ENCODE data around the gene PRAME. TPM values are rescaled to one million over a fixed set of nuclear protein-coding genes. Genes with fewer than 3 reads are reported as not detected.
"Not testable (repeated sequence)": the region's sequence is repeated elsewhere in the genome, so short reads cannot be mapped to it uniquely, and the experiment has no call there.

The PRAME gene
- 0.21 and 0.52 TPM in 2 replicates for total RNA-seq
- long read RNA-seq, partial matches to known transcripts = 1 of 1 reads
- long read RNA-seq, other reads (novel, unspliced or antisense) = 0 of 1 reads

DNA sequence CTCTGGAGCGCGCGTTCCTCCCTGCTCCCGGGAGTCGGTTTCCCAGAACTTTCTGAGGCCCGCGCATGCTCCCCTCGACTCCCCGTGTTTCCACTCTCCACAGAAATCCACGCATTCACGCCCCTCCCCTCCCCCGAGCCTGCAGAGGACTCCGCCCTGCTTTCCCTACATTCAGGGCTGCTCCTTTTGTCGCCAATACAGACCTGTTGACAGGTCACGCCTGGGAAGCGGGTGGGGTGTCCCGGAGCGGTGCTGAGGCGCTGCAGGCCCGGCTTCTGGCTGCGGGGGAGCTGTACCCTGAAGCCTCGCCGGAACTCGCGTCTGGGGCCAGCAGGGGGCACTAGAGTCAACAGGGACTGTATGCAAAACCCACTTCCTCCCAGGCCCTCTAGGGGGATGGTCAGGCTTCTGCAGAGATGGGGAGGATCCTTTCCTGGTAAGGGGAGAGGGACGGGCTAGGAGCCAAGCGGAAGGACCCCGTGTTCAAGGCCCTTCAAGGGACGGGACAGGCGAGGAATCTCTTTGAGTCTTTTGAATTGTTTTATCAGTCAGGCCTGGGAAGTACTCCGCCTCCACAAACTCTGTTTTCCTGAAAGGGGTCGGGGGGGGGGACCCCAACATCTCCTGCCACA, at the start of gene PRAME:
Gene PRAME (minus strand): TSS at position 294 of the 632 bp plus-strand sequence. CDS start 2,433 bp downstream, outside the sequence.
- TF ChIP-seq, protein P1, sequence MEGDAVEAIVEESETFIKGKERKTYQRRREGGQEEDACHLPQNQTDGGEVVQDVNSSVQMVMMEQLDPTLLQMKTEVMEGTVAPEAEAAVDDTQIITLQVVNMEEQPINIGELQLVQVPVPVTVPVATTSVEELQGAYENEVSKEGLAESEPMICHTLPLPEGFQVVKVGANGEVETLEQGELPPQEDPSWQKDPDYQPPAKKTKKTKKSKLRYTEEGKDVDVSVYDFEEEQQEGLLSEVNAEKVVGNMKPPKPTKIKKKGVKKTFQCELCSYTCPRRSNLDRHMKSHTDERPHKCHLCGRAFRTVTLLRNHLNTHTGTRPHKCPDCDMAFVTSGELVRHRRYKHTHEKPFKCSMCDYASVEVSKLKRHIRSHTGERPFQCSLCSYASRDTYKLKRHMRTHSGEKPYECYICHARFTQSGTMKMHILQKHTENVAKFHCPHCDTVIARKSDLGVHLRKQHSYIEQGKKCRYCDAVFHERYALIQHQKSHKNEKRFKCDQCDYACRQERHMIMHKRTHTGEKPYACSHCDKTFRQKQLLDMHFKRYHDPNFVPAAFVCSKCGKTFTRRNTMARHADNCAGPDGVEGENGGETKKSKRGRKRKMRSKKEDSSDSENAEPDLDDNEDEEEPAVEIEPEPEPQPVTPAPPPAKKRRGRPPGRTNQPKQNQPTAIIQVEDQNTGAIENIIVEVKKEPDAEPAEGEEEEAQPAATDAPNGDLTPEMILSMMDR (conservative IDR thresholded peaks at IDR 0.05) = peak; percentile 69
- H3K9me3 Mint-ChIP-seq = peaks cover 3% of the 10 kb centered on the region
- peak within 1 kb of the TSS; percentile 27 for H3K27ac Mint-ChIP-seq (ENCODE audit: unreplicated experiment)
- DNase-seq (ENCODE audit: low read depth, low spot score) = peak; percentile 80
- peaks cover 9% of the 10 kb centered on the region for H3K27me3 Mint-ChIP-seq (ENCODE audit: low read depth)
- peaks cover 6% of the 10 kb centered on the region for H3K4me1 Mint-ChIP-seq
- H3K4me3 Mint-ChIP-seq = no peak within 1 kb of the TSS
- no peaks in the 10 kb centered on the region for H3K36me3 Mint-ChIP-seq (ENCODE audit: low read depth)

GRCh38 chr22:22608022-22608421, 49.0 kb upstream of the PRAME start:
- not testable (repeated sequence) for H3K36me3 Mint-ChIP-seq (ENCODE audit: low read depth); H3K9me3 Mint-ChIP-seq; H3K4me3 Mint-ChIP-seq; H3K27ac Mint-ChIP-seq (ENCODE audit: unreplicated experiment); H3K4me1 Mint-ChIP-seq; DNase-seq (ENCODE audit: low read depth, low spot score)
- peaks cover 38% of the 10 kb centered on the region for H3K27me3 Mint-ChIP-seq (ENCODE audit: low read depth)

GRCh38 chr22:22605074-22605404, 46.0 kb upstream of the PRAME start:
- Mint-ChIP-seq H3K36me3 (ENCODE audit: low read depth) (no peaks in the 10 kb centered on the region), H3K4me3 (no peak overlapping the region), H3K27me3 (ENCODE audit: low read depth) (peaks cover 31% of the 10 kb centered on the region), H3K27ac (ENCODE audit: unreplicated experiment) (no peak overlapping the region), H3K9me3 (peaks cover 2% of the 10 kb centered on the region), H3K4me1 (no peaks in the 10 kb centered on the region)
- DNase-seq (ENCODE audit: low read depth, low spot score) = no peak
- TF ChIP-seq, protein P1 (conservative IDR thresholded peaks at IDR 0.05) = no peak

GRCh38 chr22:22604326-22605073, 45.4 kb upstream of the PRAME start:
- TF ChIP-seq, protein P1 (conservative IDR thresholded peaks at IDR 0.05) = no peak
- Mint-ChIP-seq H3K4me1 (no peaks in the 10 kb centered on the region), H3K27me3 (ENCODE audit: low read depth) (peaks cover 32% of the 10 kb centered on the region), H3K36me3 (ENCODE audit: low read depth) (no peaks in the 10 kb centered on the region), H3K4me3 (no peak overlapping the region), H3K27ac (ENCODE audit: unreplicated experiment) (no peak overlapping the region), H3K9me3 (peaks cover 2% of the 10 kb centered on the region)
- DNase-seq (ENCODE audit: low read depth, low spot score) = no peak

DNA sequence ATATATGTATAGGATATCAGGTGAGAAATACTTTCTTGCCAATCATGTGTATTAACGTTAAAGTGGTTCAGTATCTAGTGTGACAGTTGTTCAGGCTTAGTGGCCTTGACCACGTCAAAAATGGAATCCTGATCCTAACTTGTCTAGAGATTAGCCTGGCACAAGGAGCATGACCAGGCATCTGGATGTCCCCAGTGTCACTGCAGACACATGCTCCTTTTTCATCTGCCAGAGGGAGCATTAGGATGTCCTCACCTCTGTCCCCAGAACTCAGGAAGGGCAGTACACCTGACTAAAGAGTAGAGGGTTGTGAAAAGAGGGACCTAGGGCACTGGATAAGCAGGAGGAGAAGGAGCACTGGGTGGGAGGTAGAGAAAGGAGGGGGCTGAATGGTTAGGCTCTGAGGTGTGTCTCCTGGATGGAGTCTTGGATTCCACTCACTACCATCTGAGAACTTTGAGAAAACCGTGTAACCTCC, 44.4 kb upstream of the PRAME start:
- H3K9me3 Mint-ChIP-seq = peaks cover 2% of the 10 kb centered on the region
- H3K27me3 Mint-ChIP-seq (ENCODE audit: low read depth) = peaks cover 40% of the 10 kb centered on the region
- H3K36me3 Mint-ChIP-seq (ENCODE audit: low read depth) = no peaks in the 10 kb centered on the region
- TF ChIP-seq, protein P1 (conservative IDR thresholded peaks at IDR 0.05) = no peak
- no peak overlapping the region for H3K4me3 Mint-ChIP-seq
- H3K27ac Mint-ChIP-seq (ENCODE audit: unreplicated experiment) = no peak overlapping the region
- no peak for DNase-seq (ENCODE audit: low read depth, low spot score)
- H3K4me1 Mint-ChIP-seq = no peaks in the 10 kb centered on the region
